ENCODE data around the gene BRF1. TPM values are rescaled to one million over a fixed set of nuclear protein-coding genes. Genes with fewer than 3 reads are reported as not detected.

Gene BRF1
- total RNA-seq, 4 donors from 2014 or later = 44.5 to 99.6 (median 56.2) TPM

- intact Hi-C loops (cut with DNase I) = no loop called here
- H3K27me3 ChIP-seq = no peaks in the 10 kb centered on the region
- no peak for DNase-seq
- TF ChIP-seq POLR2A (IDR thresholded peaks at IDR 0.05) (no peak), CTCF (IDR thresholded peaks at IDR 0.05) (no peak)
- H3K9me3 ChIP-seq = no peaks in the 10 kb centered on the region
- H3K36me3 ChIP-seq = peaks cover 0 to 4% of the 10 kb centered on the region in 2 donors
- WGBS, 2 donors = 91 to 94% methylated on average over 17 to 18 of the region's 18 CpGs
- H3K27ac ChIP-seq = no peak overlapping the region
- peaks cover 9 to 10% of the 10 kb centered on the region in 2 donors for H3K4me1 ChIP-seq
- no peak overlapping the region for H3K4me3 ChIP-seq (replicated peaks in 1 of 3)
Measured at GRCh38 chr14:105268736-105269354, 32.0 kb downstream of the BRF1 start.

- 95 to 96% methylated on average over 15 of the region's 21 CpGs for WGBS, 2 donors
- H3K27ac ChIP-seq = no peak overlapping the region
- TF ChIP-seq POLR2A (IDR thresholded peaks at IDR 0.05) (no peak), CTCF (IDR thresholded peaks at IDR 0.05) (no peak)
- H3K9me3 ChIP-seq = no peaks in the 10 kb centered on the region
- intact Hi-C loops (cut with DNase I) = no loop called here
- no peak for DNase-seq
- H3K4me3 ChIP-seq (replicated peaks in 1 of 3) = no peak overlapping the region
- H3K4me1 ChIP-seq = peaks cover 11 to 12% of the 10 kb centered on the region in 2 donors
- no peaks in the 10 kb centered on the region for H3K27me3 ChIP-seq
- peaks cover 0 to 4% of the 10 kb centered on the region in 2 donors for H3K36me3 ChIP-seq
Measured at GRCh38 chr14:105267820-105268548, 32.8 kb downstream of the BRF1 start.

GRCh38 chr14:105261781-105262180, 39.0 kb downstream of the BRF1 start:
- H3K4me3 ChIP-seq (replicated peaks in 1 of 3) = no peak overlapping the region
- peak; percentile 83 to 90 for DNase-seq
- WGBS, 2 donors = 14 to 71% methylated on average over 4 to 7 of the region's 20 CpGs
- H3K27me3 ChIP-seq = no peaks in the 10 kb centered on the region
- peaks cover 0 to 4% of the 10 kb centered on the region in 2 donors for H3K36me3 ChIP-seq
- intact Hi-C loops (cut with DNase I) = no loop called here
- H3K9me3 ChIP-seq = no peaks in the 10 kb centered on the region
- H3K27ac ChIP-seq = peak overlapping the region in 1 of 3 donors; percentile 17
- H3K4me1 ChIP-seq = peaks cover 13 to 21% of the 10 kb centered on the region in 2 donors
- TF ChIP-seq POLR2A (IDR thresholded peaks at IDR 0.05) (no peak), CTCF (IDR thresholded peaks at IDR 0.05) (no peak)

GRCh38 chr14:105260959-105261358, 39.8 kb downstream of the BRF1 start:
- intact Hi-C loops (cut with DNase I) = no loop called here
- Histone ChIP-seq H3K4me1 (peaks cover 13 to 21% of the 10 kb centered on the region in 2 donors), H3K27me3 (no peaks in the 10 kb centered on the region), H3K4me3 (replicated peaks in 1 of 3) (no peak overlapping the region), H3K9me3 (no peaks in the 10 kb centered on the region), H3K36me3 (peaks cover 0 to 4% of the 10 kb centered on the region in 2 donors), H3K27ac (no peak overlapping the region)
- TF ChIP-seq POLR2A (IDR thresholded peaks at IDR 0.05) = no peak
- no peak for TF ChIP-seq CTCF (IDR thresholded peaks at IDR 0.05)
- DNase-seq = no peak
- WGBS, 2 donors = 88 to 95% methylated on average over 5 to 12 of the region's 12 CpGs

- H3K36me3 ChIP-seq = no peaks in the 10 kb centered on the region
- DNase-seq = no peak
- 91 to 95% methylated on average over 7 of the region's 7 CpGs for WGBS, 2 donors
- intact Hi-C loops (cut with DNase I) = no loop called here
- no peaks in the 10 kb centered on the region for H3K9me3 ChIP-seq
- H3K4me1 ChIP-seq = peaks cover 13 to 21% of the 10 kb centered on the region in 2 donors
- no peak overlapping the region for H3K4me3 ChIP-seq (replicated peaks in 1 of 3)
- no peaks in the 10 kb centered on the region for H3K27me3 ChIP-seq
- no peak overlapping the region for H3K27ac ChIP-seq
- no peak for TF ChIP-seq CTCF (IDR thresholded peaks at IDR 0.05)
- TF ChIP-seq POLR2A (IDR thresholded peaks at IDR 0.05) = no peak
Measured at GRCh38 chr14:105258846-105259245, 42.0 kb downstream of the BRF1 start.

Data from thyroid gland (tissue), 4 donors.